Measurements from ENCODE around the gene CLP1. TPM values are rescaled to one million over a fixed set of nuclear protein-coding genes. Genes with fewer than 3 reads are reported as not detected.
A peak's percentile ranks its signal among the peaks of the same experiment; 100 is the strongest.

The CLP1 gene
- total and polyA plus RNA-seq, 4 donors = 5.9 to 12.3 (median 8.3) TPM

- Histone ChIP-seq H3K9ac (ENCODE audit: low read depth in 1 of 2, low read length in 2 of 2) (peak overlapping the region; percentile 95 to 97), H3K27me3 (ENCODE audit: control insufficient read depth in 4 of 4, insufficient read depth in 4 of 4, low read length in 3 of 4) (no peaks in the 10 kb centered on the region), H3K36me3 (ENCODE audit: control insufficient read depth in 4 of 4, insufficient read depth in 3 of 4, low read depth in 1 of 4, low read length in 3 of 4) (peaks cover 5 to 18% (median 13%) of the 10 kb centered on the region in 4 donors), H3K9me3 (ENCODE audit: control insufficient read depth in 4 of 4, low read length in 3 of 4) (no peaks in the 10 kb centered on the region), H3K4me1 (ENCODE audit: control insufficient read depth in 4 of 4, insufficient read depth in 4 of 4, low read length in 3 of 4) (peaks cover 2 to 23% (median 18%) of the 10 kb centered on the region in 4 donors), H3K27ac (ENCODE audit: low read depth in 1 of 2, low read length in 2 of 2) (peak overlapping the region; percentile 97 to 99), H3K4me3 (ENCODE audit: low read depth in 1 of 3, low read length in 3 of 3) (peak overlapping the region; percentile 94 to 98 (median 96))
- no peak for DNase-seq (ENCODE audit: low spot score)
- TF ChIP-seq GABPA (IDR thresholded peaks at IDR 0.05 in 1 of 2, conservative IDR thresholded peaks at IDR 0.05 in 1 of 2) (no peak), HNF4A (conservative IDR thresholded peaks at IDR 0.05) (no peak), JUND (IDR thresholded peaks at IDR 0.05) (no peak), TAF1 (conservative IDR thresholded peaks at IDR 0.05) (no peak), FOXA2 (IDR thresholded peaks at IDR 0.05) (no peak), REST (IDR thresholded peaks at IDR 0.05) (no peak), EGR1 (IDR thresholded peaks at IDR 0.05; ENCODE audit: low read depth in 2 of 2) (no peak), YY1 (IDR thresholded peaks at IDR 0.05) (no peak), ATF3 (IDR thresholded peaks at IDR 0.05) (no peak), RAD21 (IDR thresholded peaks at IDR 0.05) (no peak), HNF4G (IDR thresholded peaks at IDR 0.05) (no peak), NR2F2 (IDR thresholded peaks at IDR 0.05) (no peak), FOXA1 (IDR thresholded peaks at IDR 0.05) (no peak)
- WGBS = under 1% methylated on average over 31 of the region's 31 CpGs
Measured at GRCh38 chr11:57668434-57668782, 10.8 kb downstream of the CLP1 start.

GRCh38 chr11:57674251-57674650, 16.7 kb downstream of the CLP1 start:
- Histone ChIP-seq H3K27me3 (ENCODE audit: control insufficient read depth in 4 of 4, insufficient read depth in 4 of 4, low read length in 3 of 4) (no peaks in the 10 kb centered on the region), H3K36me3 (ENCODE audit: control insufficient read depth in 4 of 4, insufficient read depth in 3 of 4, low read depth in 1 of 4, low read length in 3 of 4) (peaks cover 8 to 25% (median 19%) of the 10 kb centered on the region in 4 donors), H3K9me3 (ENCODE audit: control insufficient read depth in 4 of 4, low read length in 3 of 4) (no peaks in the 10 kb centered on the region), H3K9ac (ENCODE audit: low read depth in 1 of 2, low read length in 2 of 2) (no peak overlapping the region), H3K27ac (ENCODE audit: low read depth in 1 of 2, low read length in 2 of 2) (no peak overlapping the region), H3K4me3 (ENCODE audit: low read depth in 1 of 3, low read length in 3 of 3) (no peak overlapping the region), H3K4me1 (ENCODE audit: control insufficient read depth in 4 of 4, insufficient read depth in 4 of 4, low read length in 3 of 4) (peaks cover 6 to 20% (median 16%) of the 10 kb centered on the region in 4 donors)
- DNase-seq (ENCODE audit: low spot score) = no peak
- TF ChIP-seq REST (IDR thresholded peaks at IDR 0.05) (no peak), MAX (IDR thresholded peaks at IDR 0.05) (no peak), RXRA (IDR thresholded peaks at IDR 0.05) (no peak), SP1 (IDR thresholded peaks at IDR 0.05) (no peak), ZBTB33 (IDR thresholded peaks at IDR 0.05) (no peak), YY1 (IDR thresholded peaks at IDR 0.05) (no peak), ATF3 (IDR thresholded peaks at IDR 0.05) (no peak), FOXA1 (IDR thresholded peaks at IDR 0.05) (no peak), TAF1 (conservative IDR thresholded peaks at IDR 0.05) (no peak)

Data from liver (tissue), 9 donors.